ENCODE measurements around the gene KCNJ15.

KCNJ15 gene

DNA sequence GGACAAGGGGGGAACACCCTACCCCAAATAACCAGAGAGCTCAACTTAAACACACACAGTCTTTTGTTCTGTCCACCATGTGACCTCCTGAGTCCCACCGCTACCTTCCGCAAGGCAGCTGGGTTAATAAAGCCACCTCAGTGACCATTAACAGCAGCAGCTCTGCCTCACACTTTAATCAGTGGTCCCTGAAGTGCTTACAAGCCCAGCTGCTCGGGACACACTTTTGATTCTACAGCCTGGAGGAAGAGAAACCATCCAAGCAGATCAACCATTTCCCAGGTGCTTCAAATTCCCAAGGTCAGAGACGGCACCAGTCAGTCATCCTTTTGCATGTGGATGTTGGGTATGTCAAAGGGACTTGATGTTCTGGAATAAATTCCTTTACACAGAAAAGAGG, 70.1 kb downstream of the KCNJ15 start:
- DNase-seq (ENCODE audit: low read depth in 2 of 2): no peak

DNA sequence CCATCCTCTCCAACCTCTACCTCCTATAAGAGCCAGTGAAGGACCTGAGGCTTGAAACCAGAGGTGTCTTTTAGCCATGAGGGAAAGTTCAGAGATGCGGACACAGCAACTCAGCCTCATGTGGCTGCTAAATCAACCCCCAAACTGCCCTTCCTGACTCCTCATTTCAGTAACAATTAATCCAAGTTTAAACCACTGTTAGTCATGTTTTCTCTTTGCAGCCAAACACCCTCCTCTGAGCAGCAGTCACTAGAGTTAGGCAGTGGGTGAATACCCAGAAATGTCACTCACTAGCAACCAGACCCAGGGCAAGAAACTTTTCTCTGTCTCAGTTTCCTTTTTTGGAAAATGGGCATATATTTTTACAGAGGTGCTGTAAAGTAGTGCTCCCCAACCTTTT, 71.2 kb downstream of the KCNJ15 start:
- DNase-seq (ENCODE audit: low read depth in 2 of 2): no peak

DNA sequence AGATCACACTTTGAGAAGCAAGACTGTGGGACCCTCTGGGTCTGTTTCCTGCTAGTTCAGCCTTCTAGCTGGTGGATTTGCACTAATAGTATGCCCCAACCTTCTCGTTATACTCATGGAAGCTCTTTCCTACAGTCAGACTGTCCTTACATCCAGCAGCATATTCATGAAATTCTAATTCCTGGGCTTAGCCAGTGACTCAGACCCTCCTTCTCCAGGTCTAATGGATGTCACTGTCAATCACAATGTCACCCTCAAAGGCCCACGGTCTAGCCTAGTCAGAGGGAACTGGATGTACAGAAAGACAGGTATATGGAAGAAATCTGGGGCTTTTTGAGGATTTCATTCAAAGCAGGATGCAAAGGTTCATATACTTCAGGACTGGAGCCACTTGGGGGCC, 72.4 kb downstream of the KCNJ15 start:
- DNase-seq (ENCODE audit: low read depth in 2 of 2): no peak

- DNase-seq (ENCODE audit: low read depth in 2 of 2): no peak
These were observed 73.9 kb downstream of the KCNJ15 start for GRCh38 chr21:38330666-38331065.

DNA sequence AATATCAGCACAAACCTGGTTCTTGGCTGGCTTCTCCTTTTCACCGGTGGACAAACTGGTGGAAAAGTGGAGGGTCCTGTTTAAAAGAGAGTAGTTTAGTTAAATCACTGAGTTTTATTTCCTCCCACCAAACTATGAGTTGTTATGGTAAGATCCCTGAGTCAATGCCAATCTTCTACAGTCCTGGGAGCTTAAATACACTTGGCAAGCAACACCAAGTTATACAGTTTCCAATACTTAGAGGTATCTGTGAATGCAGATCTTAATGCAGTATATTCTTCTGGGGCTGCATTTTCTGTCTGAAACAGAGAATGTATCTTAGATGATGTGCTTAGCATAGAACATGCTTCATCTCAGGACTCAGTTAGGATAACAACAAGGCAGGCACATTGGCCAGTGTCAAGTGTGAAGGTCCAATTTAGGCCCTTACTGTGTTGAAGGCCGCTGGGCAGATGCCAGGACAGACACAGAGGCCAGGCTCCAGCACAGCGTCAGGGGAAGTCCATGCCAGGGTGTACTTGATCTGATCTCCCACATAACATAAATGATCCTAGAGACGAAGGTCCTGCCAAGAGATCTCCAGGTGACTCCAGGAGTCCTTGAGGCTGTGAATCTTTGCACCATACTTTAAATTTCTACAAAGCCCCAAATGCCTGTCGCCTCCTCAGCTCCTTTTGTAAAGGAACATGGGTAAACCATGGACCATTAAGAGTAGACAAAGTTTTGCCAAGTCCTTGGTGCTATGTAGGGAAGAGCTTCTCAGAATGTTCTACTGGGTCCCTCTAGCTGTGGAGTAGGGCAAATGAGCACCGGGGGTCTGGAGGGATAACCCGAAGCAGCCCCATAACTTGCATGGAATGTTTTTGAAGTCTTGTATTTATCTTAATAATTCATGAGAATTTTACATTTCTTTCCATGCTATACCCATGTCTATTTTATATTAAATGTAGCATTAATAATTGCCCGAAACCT, 76.8 kb downstream of the KCNJ15 start:
- DNase-seq (ENCODE audit: low read depth in 2 of 2): no peak

DNA sequence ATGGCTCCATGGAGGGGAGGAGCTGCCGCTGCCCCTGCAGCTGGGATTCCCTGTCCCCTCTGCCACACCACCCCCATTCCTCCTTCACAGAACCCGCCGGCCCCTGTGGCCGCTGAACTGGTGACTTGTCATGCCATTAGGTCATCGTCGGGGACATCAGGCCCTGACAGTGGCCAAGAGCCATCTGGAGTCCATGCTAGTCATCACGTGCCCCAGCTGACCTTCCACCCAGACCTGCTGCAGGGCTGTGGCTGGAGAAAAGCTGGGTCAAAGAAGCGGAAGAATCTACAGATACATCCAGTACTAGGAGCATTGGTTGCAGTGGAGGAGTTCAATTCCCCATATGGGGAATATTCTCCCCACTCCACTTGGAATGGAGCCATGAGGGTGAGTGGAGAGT, 78.1 kb downstream of the KCNJ15 start:
- DNase-seq (ENCODE audit: low read depth in 2 of 2): no peak

GRCh38 chr21:38337793-38338192, 81.0 kb downstream of the KCNJ15 start:
- DNase-seq (ENCODE audit: low read depth in 2 of 2): no peak

GRCh38 chr21:38340131-38340530, 83.3 kb downstream of the KCNJ15 start:
- no peak for DNase-seq (ENCODE audit: low read depth in 2 of 2)

DNA sequence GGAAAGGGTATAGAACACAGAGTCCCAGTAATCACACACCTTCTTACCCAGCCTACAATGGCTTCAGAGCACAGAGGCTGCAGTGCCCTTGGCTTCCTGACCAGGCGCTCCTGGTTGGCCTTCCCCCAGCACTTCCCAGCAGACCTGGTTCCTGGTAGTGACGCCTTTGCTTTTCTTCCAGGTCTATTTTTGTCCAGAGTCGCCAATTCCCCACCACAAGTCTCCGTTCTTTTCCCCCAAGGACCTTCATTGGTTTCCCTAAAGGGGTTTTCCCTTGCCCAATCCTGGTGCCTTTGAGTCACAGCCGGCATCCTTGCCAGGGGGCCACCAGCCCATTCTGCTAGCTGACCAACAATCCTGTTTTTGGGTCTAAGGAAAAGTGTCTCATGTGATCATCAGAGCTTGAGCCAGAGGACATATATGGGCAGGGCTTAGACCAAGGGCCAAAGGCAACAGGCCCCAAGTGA, 84.8 kb downstream of the KCNJ15 start:
- DNase-seq (ENCODE audit: low read depth in 2 of 2): no peak

DNA sequence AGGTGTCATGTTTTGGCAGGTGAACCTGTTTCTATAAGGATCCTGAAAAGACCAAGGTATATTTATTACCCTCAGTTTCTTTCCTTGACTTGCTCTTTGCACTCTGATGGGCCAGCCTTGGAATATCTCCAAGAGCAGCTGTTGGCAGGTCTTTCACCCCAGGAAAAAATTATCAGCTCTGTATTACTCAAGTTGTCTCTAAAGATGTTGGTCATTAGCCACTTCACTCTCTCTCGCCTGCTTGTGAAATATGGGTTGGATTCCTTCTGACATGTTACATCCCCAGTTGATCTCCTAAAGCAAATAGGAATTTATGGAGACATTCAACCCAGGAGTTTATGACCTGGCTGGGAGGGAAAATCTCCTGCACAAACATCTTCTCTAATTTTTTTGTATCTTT, 85.9 kb downstream of the KCNJ15 start:
- no peak for DNase-seq (ENCODE audit: low read depth in 2 of 2)

DNA sequence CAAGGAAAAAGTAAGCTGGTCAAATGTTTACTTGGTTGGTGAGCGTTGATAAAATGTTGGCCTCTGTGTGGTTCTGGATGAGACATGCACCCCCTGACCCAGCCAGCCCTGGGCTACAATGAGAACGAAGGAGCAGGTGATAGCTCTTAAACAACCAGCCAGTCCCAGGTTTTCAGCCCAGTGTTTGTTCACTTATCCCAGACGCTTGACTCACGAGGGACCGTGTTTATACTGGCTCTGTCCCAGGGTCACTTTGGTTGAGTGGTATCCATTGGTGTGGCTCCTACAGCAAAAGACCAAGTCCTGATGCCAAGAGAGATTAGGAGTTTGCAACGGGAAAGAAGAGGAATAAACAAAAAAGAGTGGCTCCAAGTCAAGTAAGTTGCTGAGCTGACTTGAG, 86.9 kb downstream of the KCNJ15 start:
- no peak for DNase-seq (ENCODE audit: low read depth in 2 of 2)

GRCh38 chr21:38346286-38346685, 89.5 kb downstream of the KCNJ15 start:
- DNase-seq (ENCODE audit: low read depth in 2 of 2): no peak

GRCh38 chr21:38349111-38349746, 92.4 kb downstream of the KCNJ15 start:
- DNase-seq (ENCODE audit: low read depth in 2 of 2): peak in 1 of 2 donors; percentile 13

DNA sequence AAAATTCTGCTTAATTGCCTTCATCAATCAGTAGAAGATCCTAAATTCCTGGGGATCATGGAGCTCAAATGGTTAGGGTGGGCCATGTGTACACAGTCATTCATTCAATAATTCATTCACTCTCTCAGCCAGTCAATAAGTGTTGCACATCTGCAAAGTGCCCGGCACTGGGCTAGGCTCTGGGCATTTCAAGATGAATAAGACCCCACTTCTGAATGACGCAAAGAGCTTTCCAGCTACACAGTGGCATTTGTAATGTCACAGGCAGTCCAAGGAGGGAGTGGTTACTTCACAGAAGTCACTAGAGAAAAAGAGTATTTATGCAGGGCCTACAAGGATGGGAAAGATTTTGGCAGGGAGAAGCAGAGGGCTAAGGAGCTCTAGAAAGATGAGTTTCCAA, 93.2 kb downstream of the KCNJ15 start:
- DNase-seq (ENCODE audit: low read depth in 2 of 2): no peak

GRCh38 chr21:38350684-38351083, 93.9 kb downstream of the KCNJ15 start:
- DNase-seq (ENCODE audit: low read depth in 2 of 2): no peak

DNA sequence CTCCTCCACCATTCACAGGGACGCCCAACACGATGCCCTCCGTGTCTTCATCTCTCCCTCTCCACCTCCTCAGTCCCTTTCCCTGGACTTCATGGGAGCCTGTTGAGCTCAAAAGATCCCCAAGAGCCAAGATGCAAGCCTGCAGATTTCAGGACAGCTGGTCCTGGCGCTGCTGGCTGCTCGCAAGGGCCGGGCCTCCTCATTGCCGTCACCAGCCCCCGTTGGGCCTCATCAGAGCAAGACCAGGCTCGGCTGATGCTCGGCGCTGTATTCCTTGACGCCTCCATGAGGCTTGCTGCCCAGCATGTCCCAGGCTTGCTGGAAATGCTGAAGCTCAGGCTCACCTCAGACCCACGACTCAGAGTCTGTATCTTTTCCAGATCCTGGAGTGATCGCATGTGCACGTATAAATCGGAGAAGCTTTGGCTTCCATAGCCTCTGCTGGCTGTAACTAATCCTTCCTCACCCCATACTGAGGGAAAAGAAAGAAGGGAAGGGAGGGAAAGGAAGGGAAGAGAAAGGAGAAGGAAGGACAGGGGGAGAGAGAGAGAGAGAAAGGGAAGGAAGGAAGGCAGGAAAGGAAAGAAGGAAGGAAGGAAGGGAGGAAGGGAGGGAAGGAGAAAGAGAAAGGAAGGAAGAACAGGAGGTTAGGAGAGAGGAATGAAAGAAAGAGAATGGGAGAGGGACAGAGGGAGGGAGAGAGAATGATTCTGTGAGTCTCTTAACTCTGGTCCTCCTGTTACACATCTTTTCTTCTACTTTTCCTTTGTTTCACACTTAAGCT, 94.6 kb downstream of the KCNJ15 start:
- DNase-seq (ENCODE audit: low read depth in 2 of 2): no peak

DNA sequence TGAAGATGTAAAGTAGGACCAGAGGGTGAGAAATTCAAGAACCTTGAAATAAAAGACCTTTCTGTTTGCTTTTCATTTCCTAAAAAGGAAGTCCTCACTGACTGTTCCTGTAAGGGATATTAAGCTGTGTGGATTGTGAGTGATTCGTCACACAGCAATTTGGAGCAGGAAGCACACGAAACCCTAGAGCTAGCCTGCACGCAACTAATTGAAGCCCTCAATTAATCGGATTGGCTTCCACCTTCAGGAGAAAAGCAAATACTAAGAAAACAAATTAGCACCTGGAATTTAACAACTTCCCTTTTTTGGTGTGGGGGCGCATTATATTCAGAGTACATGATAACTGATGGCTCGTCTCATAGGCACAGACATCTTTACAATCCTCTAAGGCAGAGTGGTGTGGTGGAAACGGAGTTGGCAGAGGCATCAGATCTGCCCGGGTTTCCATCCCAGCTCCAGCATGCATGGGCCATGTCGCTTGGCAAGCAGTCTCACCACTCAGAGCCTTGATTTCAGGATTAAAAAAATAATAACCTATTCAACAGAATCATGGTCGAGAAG, 95.2 kb downstream of the KCNJ15 start:
- DNase-seq (ENCODE audit: low read depth in 2 of 2): no peak

GRCh38 chr21:38352536-38353219, 95.9 kb downstream of the KCNJ15 start:
- peak; percentile 43 to 47 for DNase-seq (ENCODE audit: low read depth in 2 of 2)

DNA sequence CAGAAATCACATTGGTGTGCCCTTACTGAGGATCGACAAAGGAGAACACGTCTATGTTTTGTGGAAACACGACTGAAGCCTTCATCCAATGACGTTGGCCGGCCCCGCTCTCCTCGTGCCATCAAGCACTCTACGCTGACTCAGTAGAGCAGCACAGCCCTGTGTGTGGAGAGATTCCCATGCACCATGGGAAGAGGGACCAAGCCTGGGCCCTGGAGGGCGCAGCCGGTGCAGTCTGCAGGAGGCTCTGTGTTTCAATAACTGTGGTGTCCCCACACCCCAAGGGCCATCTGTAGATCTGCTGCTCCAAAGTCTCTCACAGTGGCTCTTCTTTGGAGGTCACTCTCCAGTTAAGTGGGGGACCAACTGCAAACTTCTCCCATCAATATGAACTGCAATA, 97.4 kb downstream of the KCNJ15 start:
- DNase-seq (ENCODE audit: low read depth in 2 of 2): no peak

GRCh38 chr21:38354746-38355145, 98.0 kb downstream of the KCNJ15 start:
- no peak for DNase-seq (ENCODE audit: low read depth in 2 of 2)

- DNase-seq (ENCODE audit: low read depth in 2 of 2): no peak
These were observed 98.6 kb downstream of the KCNJ15 start for GRCh38 chr21:38355353-38355752.

Data from stimulated activated CD4-positive, alpha-beta T cell treated with anti-CD3 and anti-CD28 coated beads, Interleukin-4, amount 100 ng/mL, for 48 hours (primary cell).